RCC 7860 (cell line): ENCODE data around the gene MCOLN3.
"Not testable (repeated sequence)": the region's sequence is repeated elsewhere in the genome, so short reads cannot be mapped to it uniquely, and the experiment has no call there.

Experiments
- DNase-seq: peaks from one replicate; pipeline ENCODE4 v3.0.0-alpha.2; 2015; ENCODE audit warnings: low spot score
- FAIRE-seq: peaks from 2 replicates; lab custom pipeline; 2012; peaks lifted over from hg19 to GRCh38; lab: Jason Lieb, UNC

The MCOLN3 gene

DNA sequence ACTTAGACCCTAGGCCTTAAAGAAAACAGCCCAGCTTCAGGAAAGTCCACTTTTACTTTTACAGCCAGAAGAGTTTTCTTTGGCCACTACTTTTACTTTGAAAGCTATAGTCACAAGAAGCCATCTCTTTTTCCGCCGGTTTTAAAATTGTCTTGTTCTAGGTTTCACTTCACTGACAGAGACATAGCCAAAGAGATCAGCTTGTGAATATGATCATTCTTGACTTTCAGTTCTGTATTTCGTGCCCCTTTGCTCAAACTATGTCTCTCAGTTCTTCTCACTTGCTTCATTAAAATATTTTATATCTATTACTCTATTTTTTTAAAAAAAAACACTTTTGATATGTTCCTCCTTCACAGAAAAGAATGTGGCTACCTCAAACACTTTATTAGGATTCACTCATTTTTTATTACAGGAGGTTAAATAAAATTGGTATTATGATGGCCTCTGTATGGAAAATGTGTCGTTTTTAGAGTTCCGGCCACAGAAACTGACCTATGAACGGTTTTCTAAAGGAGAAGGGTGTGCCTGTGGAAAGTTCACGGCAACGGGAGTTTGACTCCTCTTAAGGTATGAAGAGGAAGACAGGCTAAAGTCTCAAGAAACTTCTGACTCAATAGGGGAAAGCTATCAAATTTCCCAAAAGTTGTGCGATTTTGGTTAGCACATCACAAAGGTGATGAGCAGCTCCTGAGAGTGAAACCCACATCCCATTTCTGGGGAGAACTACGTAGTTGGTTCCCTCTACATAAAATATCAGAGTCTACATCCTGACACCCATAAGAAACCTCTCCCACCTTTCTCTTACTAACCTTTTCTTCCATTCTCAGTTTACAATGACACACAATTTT lies 52.6 kb downstream of the MCOLN3 start:
- FAIRE-seq = no peak
- DNase-seq = no peak

DNA sequence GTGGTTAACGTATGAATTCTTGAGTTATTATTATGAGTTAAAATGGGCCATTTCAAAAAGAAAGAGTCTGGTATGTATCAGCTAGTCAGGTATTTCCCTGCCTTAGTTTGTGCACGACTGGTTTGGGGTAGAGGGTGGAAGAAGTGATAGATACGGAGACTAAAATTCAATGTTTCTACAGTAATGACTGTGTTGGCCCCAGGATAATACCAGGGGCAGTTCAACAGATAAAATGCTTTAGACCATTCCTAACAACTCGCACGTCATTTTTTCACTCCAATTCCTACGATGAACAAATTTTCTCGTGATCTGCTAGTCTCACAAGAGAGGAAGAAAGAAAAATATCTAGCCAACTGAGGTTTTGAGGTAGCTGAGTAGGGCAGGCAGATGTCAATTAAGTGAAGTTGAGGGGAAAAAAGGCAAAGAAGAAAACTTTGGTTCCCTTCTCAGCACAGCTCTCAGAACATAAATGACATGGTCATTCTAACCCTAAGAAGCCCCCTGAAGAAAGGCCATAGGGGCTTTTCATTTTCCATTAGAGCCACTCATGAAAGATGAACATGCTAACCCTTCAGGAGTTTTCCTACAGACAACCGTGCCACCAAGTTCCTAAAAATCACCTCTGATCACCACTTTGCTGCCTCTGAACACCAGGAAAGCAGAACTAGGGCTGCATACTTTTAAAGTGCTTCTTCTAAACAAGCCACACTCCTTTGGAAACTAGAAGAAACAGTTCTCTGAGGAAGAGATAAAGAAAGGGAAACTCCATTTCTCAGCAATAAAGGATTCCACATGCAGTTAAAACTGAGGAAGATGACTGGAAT lies 57.0 kb downstream of the MCOLN3 start:
- no peak for DNase-seq
- FAIRE-seq = no peak

GRCh38 chr1:84988588-84988987 lies 59.7 kb downstream of the MCOLN3 start:
- FAIRE-seq (no peak), DNase-seq (no peak)

GRCh38 chr1:84986561-84986960 lies 61.7 kb downstream of the MCOLN3 start:
- not testable (repeated sequence) for FAIRE-seq

DNA sequence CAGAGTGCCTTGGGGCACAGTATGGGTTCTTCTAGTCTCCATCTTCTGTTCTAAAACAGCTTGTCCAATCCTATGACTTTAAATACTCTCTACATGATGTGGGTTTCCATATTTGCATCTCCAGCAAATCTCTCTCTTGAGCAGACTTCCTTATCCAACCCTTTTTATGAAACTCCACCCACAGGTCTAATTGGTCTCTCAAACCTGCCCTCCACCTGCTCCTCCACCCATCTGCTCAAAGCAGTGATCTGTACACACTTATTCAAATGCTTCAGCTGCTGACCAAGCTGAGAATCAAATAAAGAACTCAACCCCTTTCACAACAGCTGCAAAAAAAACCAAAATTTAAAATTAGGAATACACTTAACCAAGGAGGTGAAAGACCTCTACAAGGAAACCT lies 62.9 kb downstream of the MCOLN3 start:
- FAIRE-seq = no peak
- no peak for DNase-seq

More at GRCh38 chr1:84986561-84986960, 61.7 kb downstream of the MCOLN3 start:
- DNase-seq = not testable (repeated sequence)

GRCh38 chr1:84982395-84982794 lies 65.9 kb downstream of the MCOLN3 start:
- FAIRE-seq (no peak), DNase-seq (no peak)

GRCh38 chr1:84975035-84975434 lies 73.3 kb downstream of the MCOLN3 start:
- FAIRE-seq (no peak), DNase-seq (no peak)

DNA sequence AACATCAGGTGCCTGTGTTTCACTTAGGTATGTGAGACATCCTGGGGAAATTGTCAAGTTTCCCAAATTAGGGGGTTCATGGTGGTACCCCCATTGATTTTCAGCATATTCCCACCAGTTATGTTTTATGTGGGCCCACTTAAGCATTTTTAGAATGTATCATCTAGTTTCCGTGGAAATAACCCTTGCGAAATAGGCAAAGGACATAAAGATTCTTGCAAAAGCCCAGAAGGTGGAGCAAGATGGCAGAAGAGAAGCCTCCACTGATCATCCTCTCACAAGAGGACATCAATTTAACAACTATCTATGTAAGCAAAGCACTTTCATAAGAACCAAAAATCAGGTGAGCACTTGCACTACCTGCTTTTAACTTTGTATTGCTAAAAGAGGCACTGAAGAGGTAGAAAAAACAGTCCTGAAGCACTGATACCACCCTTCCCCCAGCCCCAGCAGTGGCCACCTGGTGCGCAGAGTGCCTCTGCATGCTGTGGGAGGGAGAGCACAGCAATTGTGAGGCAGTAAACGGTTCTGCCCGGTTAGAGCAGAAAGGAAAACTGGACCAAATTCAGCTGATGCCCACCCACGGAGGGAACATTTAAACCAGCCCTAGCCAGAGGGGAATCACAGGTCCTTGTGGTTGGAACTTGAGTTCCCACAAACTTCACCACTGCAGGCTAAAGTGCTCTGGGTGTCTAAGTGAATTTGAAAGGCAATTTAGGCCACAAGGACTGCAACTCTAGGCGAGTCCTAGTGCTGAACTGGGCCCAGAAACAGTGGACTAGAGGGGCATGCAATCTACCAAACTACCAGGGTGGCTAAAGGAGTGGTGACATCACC lies 74.6 kb downstream of the MCOLN3 start:
- DNase-seq = no peak

GRCh38 chr1:84972377-84972987 lies 75.8 kb downstream of the MCOLN3 start:
- no peak for FAIRE-seq
- DNase-seq = no peak

More for the DNA sequence above, 74.6 kb downstream of the MCOLN3 start:
- no peak for FAIRE-seq

DNA sequence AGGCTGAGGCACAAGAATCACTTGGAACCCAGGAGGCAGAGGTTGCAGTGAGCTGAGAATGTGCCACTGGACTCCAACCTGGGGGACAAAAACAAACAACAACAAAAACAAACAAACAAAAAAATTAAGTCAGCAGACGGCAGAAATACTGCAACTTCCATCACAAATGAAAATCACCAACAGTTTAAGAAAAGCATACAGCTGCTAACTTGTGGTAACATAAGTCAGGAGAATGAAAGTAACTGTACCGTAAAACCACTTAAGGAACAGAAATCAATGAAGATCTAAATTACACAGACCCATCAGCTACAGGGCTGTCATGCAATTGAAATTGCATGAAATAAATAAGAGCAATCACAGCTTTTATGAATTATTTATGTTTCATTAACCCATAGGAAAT lies 76.3 kb downstream of the MCOLN3 start:
- FAIRE-seq (no peak), DNase-seq (no peak)

GRCh38 chr1:84969489-84970250 lies 78.6 kb downstream of the MCOLN3 start:
- no peak for DNase-seq
- no peak for FAIRE-seq

DNA sequence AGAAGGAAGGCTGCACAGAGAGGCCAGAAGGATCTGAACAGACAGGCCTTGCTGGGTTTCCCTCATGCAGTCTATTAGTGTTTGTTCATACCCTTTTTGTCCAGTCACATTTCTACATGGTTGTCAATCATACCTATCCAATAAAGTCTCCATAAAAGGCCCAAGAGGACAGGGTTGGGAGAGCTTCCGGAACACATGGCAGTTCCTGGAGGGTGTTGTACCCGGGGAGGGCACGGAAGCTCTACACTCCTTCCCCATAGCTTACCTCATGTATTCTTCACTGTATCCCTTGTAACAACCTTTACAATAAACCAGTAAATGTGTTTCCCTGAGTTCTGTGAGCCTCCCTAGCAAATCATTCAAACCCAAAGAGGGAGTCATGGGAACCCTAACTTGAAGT lies 79.4 kb downstream of the MCOLN3 start:
- DNase-seq = no peak
- no peak for FAIRE-seq

GRCh38 chr1:84968101-84968500 lies 80.2 kb downstream of the MCOLN3 start:
- FAIRE-seq = no peak
- no peak for DNase-seq
